ENCODE measurements around the gene DACT2.
A peak's percentile ranks its signal among the peaks of the same experiment; 100 is the strongest.

The DACT2 gene

DNA sequence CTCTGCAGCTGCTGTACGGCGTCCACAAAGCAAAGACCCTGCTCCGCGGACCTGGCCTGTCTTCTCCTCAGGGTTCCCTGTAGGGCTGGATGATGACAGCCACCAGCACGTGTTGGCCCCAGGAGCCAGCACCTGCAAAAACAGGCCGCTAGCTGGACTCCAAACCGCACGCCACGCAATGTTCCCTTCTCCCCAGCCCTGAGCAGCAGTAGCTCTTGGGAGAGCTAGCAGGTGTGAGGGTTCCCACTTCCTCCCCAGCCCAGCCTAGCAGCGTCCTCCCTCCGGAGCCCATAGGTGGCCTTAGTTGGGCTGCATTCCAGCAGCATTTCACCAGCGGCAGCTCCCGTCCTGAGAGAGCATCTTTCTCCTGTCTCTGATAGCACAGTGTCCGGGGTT, 42.3 kb downstream of the DACT2 start:
- TF ChIP-seq GATA3 (IDR thresholded peaks at IDR 0.05; ENCODE audit: low read depth, low read length): no peak
- no peak for TF ChIP-seq GATA2 (IDR thresholded peaks at IDR 0.05; ENCODE audit: low read depth, low read length)

DNA sequence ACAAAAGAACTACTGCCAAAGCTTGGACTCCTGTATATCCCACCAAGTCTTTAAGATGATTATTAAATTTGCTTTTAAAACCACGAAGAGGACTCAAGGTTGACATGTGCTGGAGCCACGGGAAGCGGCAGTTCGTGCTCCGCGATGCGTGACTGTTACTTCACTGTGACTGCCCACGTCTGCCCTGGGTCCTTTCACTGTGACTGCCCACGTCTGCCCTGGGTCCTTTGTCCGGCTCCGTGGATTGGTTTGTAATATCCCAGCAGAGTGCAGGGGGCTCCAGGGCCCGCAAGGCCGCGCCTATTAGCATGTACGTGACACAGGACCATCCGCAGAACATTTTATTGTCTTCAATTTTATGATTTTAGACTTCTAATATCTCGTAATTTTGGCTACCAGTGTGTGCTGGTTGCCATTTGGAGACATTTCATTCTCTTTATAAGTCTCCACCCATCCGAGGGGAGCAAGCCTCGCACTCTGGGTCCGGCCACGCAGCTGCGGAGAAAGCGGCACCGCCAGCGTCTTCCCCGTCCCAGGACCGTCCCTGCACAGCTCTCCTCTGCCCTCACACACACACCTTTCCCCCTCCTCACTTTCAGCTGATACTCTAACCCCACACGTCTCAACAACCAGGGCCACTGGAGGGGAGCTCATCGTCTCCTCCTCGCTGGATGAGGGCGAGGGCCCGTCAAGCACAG, 42.9 kb downstream of the DACT2 start:
- TF ChIP-seq GATA2 (IDR thresholded peaks at IDR 0.05; ENCODE audit: low read depth, low read length) (no peak), GATA3 (IDR thresholded peaks at IDR 0.05; ENCODE audit: low read depth, low read length) (no peak)

DNA sequence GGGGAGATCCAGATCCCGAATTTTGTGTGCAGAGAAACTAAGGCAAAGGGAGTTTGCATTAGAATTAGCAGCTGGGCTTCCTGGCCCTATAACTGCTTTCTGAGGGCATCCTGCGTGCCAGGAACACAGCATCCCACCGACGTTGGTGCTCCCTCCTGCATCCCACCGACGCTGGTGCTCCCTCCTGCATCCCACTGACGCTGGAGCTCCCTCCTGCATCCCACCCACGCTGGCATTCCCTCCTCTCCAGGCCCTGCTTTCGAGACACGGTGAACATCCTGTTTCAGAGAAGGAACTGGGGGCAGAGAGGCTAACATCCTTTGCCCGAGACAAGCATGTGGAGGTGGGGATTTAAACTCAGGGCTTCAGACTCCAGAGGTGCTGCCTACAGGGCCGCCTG, 44.4 kb downstream of the DACT2 start:
- TF ChIP-seq GATA2 (IDR thresholded peaks at IDR 0.05; ENCODE audit: low read depth, low read length) (no peak), GATA3 (IDR thresholded peaks at IDR 0.05; ENCODE audit: low read depth, low read length) (no peak)

DNA sequence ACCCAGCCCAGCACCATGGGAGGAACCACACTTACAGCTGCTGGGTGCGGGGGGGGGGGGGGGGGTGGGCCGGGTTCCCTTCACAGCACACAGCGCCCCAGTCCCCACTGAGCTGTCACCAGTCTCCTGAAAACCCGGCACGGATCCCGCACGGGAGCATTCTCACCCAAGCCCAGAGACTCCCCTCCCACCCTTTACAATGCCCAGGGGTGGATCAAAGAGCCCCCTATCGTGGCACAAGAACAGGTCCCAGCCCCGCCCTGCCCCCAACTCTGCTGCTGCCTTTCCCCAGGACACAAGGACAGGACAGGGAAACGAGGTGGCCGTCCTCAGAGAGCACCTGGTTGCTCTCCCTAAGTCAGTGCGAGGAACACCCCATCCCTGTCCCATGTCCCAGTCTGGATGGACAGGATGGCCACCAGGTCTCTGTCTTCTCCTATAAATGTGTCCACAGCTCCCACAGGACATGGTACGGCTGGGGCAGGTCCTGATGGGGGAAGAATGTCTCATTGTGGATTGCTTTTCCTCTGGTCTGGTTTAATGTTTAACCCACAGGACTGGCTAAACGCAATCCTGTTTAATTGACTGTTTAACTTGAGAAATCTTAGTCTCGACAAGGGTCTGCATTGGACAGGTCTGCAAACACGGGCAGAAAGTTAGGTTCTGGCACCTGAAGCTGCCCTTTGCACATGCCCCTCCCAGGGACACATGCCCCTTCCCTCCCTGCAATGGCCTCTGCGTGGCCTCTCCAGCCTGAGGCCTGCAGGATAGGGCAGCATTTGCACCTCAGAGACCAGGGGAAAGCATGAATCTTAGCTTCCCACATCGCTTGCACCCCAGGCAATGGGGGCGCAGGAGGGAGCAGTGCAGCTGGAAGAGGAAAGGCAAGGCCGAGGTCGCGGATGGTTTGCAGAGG, 45.3 kb downstream of the DACT2 start:
- TF ChIP-seq GATA3 (IDR thresholded peaks at IDR 0.05; ENCODE audit: low read depth, low read length): no peak
- TF ChIP-seq GATA2 (IDR thresholded peaks at IDR 0.05; ENCODE audit: low read depth, low read length): no peak

DNA sequence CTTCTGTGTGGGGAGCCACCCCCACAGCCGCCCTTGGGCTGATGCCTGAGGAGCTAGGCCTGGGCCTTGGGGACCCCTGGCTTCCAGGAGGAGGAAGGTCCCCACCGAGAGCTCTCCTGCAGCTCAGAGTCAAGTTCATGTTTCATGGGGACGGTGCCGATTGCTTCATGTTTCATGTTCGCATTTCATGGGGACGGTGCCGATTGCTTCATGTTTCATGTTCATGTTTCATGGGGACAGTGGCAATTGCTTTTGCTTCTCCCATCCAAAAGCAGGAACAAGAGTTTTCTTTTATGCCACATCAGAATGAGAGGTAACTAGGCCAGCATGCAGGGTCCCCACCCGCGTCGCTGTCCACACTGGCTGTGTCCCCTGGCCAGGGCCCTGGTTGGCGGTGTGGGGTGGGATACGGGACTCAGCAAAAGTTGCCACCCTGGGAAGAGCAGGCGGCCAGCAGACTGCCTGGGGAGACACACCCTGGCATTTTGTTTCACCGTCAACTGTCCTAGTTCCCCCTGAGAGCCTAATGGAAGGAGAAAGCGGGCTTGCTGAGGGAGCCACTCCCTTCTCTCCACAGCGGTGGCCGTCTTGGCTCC, 46.0 kb downstream of the DACT2 start:
- TF ChIP-seq GATA3 (IDR thresholded peaks at IDR 0.05; ENCODE audit: low read depth, low read length) (no peak), GATA2 (IDR thresholded peaks at IDR 0.05; ENCODE audit: low read depth, low read length) (no peak)

DNA sequence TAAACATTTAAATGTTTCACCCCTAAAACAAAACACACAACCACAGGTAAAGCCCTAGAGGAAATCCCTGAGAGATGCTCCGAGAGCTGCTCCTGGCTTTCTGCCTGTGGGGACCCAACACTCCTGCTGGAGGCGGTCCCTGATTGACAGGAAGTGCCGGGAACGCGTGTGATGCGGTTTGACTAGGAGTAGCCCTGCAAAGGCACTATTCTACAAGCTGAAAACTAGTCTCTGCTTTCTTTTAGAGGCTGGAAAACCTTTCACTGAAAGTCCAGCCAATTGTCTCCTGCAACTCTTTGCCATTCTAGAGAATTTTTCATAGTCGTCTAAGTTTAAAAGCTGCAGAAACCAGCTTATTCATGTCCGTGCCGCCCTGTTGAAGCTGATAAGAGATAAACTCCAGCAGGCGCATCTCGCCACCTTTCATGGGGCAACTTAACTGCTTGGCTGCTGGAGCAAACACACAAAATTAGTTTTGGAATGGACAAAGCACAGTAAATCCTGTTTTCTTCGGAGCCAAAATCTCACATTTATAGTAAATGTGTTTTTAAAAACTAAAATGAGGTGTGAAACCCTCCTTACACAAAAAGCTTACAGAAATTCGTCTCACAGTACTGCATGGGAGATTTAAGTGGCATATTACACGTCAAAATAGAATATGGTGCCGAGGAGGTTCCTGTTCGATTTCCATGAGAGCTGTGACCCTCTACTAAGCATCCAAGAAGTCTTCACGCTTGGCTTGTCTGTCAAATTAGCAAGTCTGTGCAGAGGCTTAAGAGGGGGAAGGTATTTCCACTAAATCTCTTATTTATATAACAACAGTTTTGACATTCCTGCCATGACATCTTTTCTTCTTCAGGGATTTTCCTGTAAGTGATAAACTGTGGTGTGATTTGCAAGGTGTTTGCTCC, 46.9 kb downstream of the DACT2 start:
- TF ChIP-seq GATA3 (IDR thresholded peaks at IDR 0.05; ENCODE audit: low read depth, low read length) (no peak), GATA2 (IDR thresholded peaks at IDR 0.05; ENCODE audit: low read depth, low read length) (peak; percentile 73)

DNA sequence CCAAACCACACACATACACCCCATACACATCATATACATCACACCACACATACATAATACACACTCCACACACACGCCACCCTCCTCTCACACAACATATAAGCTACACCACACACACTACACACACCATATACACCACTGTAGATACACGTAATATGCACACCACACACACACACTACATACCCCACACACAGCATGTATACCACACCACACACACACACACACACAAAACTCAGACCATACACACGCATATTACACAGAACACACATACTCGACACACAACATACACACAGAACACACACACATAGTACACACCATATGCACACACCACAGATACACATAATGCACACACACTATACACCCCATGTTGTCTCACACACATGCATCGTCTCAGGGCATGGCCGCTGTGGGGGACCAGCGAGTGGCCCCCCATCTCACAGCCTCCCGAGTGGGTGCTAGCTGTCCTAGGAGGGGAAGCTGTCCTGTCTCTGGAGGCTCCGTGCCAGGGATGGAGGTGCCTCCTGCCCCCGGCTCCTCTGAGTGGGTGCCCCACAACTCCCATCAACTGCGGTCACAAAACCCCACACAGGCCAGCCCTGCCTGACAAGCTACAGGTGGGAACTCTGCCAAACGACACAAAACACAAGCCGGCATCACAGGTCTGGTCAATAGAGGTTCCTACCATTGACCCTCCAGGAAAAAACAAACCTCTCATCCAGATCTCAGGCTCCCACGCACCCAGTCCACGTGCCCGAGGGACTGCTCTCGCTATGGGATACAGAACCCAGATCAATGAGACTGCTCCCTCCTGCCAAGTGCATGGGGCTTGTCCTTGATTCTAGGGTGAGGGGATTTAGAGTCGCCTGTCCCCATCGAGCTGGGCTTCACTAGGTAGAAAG, 49.1 kb downstream of the DACT2 start:
- TF ChIP-seq GATA2 (IDR thresholded peaks at IDR 0.05; ENCODE audit: low read depth, low read length) (no peak), GATA3 (IDR thresholded peaks at IDR 0.05; ENCODE audit: low read depth, low read length) (no peak)

DNA sequence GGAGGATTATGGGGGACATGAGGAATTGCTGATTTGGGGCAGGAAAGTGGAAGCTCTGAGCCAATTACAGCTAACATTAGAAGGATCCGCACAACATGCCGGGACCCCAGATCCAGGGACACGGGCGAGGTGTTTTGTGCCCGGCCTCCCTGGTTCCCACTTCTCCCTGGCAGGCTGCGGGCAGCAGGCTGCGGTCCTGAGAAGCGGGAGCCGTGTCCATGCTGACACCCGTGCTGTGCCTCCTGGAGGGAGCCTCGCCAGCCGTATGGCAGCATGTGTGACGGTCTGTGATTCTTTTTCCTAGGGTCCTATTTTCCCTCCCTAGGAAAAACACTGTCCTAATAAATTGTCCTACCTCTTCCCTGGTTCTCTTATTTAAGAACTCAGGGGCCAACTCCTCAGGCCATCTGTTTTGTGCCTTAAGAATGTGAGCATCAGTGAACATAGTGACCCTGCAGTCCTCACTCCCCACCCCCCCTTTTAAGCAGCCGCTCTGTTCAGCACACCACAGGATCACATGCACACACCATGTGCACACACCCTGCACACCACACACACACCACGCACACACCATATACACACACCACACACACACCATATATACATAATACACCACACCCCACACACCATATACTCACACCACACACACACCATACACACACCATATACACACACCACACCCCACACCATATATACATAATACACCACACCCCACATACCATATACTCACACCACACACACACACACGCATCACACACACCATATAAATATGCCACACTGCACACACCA, 49.9 kb downstream of the DACT2 start:
- TF ChIP-seq GATA2 (IDR thresholded peaks at IDR 0.05; ENCODE audit: low read depth, low read length): no peak
- no peak for TF ChIP-seq GATA3 (IDR thresholded peaks at IDR 0.05; ENCODE audit: low read depth, low read length)

DNA sequence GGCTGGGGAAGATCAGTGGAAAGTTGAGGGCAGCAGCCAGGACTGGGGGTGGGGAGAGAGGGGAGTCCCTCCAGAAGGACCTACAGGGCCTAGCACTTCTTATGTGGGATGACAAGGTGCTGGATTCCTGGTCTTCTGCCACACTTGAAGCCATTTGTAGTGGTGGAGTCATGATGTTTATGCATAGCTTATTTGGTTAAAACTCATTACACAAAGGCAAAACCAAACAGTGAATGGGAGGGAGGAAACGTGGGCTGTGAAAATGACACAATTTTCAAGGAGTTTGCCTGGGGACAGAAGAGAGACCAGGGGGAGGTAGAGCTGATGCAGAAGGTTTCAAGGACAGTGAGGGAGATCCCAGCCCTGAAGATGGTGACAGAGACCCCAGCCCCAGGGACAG, 50.8 kb downstream of the DACT2 start:
- TF ChIP-seq GATA3 (IDR thresholded peaks at IDR 0.05; ENCODE audit: low read depth, low read length) (no peak), GATA2 (IDR thresholded peaks at IDR 0.05; ENCODE audit: low read depth, low read length) (no peak)

DNA sequence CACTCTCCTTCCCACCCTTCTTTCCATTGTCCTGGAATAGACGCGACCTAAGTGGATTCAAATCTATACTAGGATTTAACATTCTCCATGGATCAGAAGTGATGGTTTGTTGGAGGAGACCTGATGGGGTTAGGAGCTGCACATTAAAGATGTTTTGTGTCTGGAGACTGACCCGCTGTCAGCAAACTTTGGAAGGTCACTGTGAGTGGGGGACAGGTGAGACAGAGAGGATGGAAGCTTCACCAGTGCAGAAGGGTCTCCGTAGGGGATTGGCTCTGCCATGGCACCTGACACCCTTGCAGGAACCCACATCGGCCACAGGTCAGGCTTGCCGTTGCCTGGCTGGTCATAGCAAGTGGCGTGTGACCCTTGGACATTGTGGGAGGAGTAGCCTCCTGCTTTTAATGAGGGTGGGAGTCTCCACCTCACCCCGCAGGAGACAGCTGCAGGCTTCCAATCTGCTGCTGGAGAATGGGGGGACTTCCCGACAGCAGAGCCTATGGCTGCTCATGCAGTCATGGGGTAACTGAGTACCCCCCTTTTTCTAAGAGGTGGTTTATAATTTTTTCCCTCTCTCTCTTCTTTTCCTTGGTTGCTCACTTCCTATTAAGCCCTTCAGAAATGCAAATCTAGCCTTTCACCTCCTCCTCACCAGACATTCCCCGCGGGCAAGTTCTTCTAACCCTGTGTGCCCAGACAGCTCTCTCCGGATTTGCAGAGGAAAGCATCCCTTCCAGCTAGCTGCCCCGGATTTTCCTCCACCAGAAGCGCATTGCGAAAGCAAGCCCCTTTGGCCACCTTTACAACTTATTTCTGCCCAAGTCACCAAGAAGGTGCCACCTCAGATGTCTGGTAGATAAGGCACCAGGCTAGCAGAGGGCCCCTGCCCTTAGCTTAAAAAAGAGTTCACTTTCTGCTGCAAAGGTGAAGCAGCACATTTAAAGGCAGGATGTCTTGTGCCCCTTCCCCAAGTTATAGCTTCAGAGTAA, 53.5 kb downstream of the DACT2 start:
- TF ChIP-seq GATA3 (IDR thresholded peaks at IDR 0.05; ENCODE audit: low read depth, low read length): no peak
- no peak for TF ChIP-seq GATA2 (IDR thresholded peaks at IDR 0.05; ENCODE audit: low read depth, low read length)

DNA sequence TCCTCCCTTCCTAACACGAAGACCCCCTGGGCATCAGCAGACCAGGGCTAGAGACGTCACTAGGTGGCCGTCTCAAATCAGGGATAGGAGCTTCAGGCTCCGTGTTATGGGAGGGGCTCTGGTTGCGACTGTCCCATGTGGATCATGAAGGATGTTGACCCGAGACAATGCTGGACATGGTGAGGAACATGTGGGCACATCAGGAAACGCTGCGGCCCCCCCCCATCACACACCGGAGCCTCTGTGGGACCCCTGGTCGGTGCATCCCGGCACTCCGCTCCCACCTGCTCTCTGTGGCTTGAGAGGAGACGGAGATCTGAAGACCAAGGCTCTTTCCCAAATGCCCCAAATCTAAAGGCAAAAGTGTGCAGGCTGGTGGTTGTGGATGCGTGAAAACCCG, 54.2 kb downstream of the DACT2 start:
- TF ChIP-seq GATA2 (IDR thresholded peaks at IDR 0.05; ENCODE audit: low read depth, low read length) (no peak), GATA3 (IDR thresholded peaks at IDR 0.05; ENCODE audit: low read depth, low read length) (no peak)
